Suppressor macrophage treated with lipopolysaccharide for 4 hours (primary cell): Measurements from ENCODE around the gene PBX3.
A peak's percentile ranks its signal among the peaks of the same experiment; 100 is the strongest.
"Not testable (repeated sequence)": the region's sequence is repeated elsewhere in the genome, so short reads cannot be mapped to it uniquely, and the experiment has no call there.

Experiments
- DNase-seq: peaks from one replicate; pipeline ENCODE4 v3.0.0-alpha.2; 2020

PBX3 gene

DNA sequence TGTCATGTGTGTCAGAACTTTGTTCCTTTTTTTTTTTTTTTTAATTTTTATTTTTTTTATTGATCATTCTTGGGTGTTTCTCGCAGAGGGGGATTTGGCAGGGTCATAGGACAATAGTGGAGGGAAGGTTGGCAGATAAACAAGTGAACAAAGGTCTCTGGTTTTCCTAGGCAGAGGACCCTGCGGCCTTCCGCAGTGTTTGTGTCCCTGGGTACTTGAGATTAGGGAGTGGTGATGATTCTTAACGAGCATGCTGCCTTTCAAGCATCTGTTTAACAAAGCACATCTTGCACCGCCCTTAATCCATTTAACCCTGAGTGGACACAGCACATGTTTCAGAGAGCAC is 32.0 kb downstream of the PBX3 start:
- not testable (repeated sequence) for DNase-seq

DNA sequence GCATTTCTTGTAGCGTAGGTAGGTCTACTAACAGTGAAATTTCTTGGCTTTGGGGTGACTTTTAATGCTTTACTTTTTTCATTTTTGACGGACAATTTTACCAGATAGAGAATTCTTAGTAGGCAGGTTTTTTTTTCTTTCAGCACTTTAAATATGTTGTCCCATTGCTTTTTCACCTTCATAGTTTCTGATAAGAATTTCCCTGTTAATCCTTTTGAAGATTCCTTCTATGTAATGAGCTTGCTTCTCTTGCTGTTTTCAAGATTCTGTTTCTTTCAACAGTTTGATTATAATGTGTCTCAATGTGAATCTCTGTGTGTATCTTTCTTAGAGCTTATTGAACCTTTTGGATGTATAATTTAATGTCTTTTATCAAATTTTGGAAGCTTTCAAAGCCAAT is 35.5 kb downstream of the PBX3 start:
- DNase-seq, result no peak

DNA sequence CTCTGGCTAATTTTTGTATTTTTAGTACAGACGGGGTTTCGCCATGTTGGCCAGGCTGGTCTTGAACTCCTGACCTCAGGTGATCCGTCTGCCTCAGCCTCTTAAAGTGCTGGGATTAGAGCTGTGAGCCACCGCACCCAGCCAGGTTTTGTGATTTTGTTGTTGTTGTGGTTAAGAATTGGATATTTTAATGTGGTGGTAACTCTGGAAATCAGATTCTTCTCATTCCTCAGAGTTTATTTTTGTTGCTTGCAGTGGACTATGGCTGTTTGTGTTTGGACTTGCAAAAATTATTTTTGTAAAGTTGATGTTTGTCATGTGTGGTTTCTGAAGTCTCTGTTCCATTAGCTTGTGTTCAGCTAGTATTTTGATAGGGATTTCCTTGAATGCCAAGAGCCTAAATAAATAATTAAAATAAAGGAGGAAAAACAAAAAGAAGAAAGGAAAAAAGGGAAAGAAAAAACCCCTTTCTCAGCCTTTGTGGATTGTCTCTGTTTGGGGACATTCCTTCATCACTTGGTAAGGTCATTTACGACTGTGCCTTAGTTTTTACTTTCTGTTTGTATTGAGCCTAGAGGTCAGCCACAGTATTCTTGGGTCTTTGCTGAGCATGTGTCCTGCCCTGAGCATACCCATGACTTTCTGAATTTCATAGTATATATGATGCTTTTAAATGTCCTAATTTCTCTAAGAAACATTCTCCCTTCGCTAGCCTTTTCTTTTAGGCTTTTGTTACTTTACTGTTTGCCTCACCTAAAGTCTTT is 37.3 kb downstream of the PBX3 start:
- peak; percentile 37 for DNase-seq

DNA sequence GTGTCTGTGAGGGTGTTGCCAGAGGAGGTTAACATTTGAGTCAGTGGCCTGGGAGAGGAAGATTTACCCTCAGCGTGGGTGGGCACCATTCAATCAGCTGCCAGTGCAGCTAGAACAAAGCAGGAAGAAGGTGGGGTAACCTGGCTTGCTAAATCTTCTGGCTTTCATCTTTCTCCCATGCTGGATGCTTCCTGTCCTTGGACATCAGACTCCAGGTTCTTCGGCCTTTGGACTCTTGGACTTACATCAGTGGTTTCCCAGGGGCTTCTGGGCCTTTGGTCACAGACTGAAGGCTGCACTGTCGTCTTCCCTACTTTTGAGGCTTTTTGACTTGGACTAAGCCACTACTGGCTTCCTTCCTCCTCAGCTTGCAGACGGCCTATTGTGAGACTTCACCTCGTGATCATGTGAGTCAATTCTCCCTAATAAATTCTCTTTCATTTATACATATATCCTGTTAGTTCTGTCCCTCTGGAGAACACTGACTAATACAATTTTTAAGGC is 38.1 kb downstream of the PBX3 start:
- peak; percentile 80 for DNase-seq

DNA sequence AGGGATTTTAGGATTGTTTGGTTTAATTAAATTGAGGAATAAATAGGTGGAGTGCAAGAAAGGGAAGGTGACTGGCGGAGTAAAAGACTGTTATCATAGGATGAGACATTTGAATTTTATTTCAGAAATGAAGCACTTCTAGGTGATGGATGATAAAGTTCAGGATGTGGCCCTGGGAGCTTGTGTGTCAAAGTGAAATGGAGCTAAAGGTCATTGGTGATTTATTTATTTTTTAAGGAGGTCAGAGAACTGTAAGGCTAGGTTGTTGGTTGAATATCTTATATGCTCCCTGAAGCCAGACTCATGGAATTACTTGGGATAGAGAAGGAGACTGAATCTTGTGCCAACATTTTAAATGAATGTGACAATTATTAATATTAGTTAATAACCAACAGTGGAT is 40.5 kb downstream of the PBX3 start:
- DNase-seq, result no peak

DNA sequence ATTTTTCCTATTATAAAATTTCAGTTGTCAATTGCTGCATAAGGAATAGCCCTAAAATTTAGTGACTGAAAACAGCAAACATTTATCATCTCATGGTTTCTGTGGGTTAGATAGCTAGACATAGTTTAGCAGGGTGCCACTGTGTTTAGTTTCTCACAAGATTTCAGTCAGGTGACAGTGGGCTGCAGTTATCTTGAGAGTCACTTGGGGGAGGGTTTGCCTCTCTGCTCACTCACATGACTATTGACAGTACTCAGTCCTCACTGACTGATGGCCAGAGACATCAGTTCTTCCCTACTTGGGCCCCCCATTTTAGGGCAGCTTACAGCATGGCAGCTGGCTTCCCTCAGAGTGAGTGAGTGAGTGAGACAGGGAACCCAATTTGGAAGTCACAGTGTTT is 42.0 kb downstream of the PBX3 start:
- peak; percentile 17 for DNase-seq

DNA sequence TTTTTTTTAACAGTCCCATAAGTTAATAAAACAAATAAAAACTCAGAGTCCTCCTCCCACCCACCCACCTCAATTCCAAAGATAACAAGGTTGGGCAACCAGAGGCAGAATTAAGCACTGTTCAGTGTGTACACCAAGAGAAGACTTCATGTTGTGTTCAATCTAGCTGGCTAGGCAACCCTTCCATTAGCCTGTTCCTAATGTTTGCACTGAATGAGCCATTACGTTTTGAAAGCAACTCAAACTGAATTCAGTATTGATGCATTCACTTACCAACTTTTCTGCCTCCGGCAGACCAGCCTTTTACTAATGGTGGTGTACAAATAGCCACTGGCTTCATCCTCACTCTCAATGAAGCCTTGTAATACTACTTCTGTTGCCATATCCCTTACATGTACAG is 47.5 kb downstream of the PBX3 start:
- DNase-seq, result no peak

DNA sequence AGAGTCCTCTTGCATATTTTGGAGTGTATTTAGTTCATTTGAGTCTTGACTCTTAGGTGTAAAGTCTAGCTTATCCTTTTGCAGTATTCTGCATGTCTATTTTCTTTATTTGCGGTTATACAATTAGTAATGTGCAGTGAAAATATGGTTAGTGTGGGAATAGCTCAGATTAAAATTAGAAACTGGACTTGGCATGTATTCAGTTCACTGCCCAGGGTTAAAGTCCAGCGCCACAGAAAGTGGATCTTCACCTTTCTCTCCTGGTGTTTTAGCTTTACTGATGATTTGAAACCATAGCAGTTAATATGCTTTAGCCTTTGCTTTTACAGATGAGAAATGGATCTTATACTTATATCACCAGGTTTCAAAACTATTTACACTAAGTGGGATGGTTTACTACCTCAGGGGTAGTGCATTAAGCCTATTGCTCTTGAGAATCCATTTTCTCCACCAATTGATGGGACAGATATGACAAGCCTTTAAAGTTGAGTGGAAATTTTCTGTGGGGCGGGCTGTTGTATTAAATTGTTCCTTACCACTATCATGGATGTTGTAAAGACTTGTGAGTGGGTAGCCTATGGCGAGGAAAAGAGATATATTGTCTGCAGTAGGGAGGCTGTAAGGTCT is 48.9 kb downstream of the PBX3 start:
- DNase-seq, result no peak

DNA sequence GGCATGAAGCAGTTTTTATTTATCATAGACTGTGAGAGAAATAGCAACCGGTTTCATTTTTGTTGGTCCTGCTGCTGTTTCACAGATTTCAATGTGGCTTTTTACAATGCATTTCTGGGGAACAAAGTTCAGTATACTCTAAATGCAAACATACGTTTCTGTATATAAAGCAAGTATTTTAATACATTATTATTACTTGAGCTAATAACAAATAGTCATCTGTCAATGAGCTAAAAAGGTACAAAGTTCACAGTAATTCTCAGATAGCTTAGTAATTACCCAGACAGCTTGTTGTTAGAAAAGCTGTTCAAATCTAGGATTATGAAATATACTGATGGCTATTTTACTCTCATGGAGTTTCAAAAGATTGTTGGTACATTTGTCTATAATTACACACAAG is 50.8 kb downstream of the PBX3 start:
- DNase-seq, result no peak

DNA sequence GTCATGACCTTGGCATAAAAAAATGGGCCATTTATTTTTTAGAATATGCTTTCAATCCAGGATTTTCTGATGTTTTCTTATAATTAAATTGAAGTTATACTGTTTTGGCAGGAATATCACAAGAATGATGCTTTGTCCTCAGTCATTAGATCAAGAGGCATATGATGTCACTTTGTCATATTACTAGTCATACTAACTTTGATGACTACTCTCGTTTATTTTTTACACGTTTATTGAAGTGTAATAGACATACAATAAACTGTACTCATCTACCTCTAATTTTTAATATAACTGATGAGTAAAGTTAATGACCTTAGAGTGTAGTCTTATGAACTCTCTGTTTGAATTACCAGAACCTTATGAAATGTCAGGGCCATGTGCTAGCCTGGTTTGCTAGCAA is 56.4 kb downstream of the PBX3 start:
- no peak for DNase-seq

DNA sequence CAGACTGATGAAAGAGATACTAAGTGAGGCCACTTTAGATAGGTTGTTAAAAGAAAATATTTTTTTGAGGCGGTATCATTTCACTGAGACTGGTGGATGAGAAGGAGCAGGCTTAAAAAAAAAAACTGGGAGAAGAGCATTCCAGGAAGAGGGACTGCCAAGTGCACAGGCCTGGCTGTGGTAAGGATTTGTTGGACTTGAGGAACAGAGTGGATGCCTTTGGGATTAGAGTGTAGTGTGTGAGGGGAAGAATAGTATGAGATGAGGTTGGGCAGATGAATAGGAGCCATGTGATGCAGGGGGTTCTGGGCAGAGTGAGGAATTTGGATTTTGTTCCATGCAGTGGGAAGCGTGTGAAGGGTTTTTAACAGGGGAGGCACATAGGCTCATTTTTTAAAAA is 57.9 kb downstream of the PBX3 start:
- DNase-seq, result no peak

DNA sequence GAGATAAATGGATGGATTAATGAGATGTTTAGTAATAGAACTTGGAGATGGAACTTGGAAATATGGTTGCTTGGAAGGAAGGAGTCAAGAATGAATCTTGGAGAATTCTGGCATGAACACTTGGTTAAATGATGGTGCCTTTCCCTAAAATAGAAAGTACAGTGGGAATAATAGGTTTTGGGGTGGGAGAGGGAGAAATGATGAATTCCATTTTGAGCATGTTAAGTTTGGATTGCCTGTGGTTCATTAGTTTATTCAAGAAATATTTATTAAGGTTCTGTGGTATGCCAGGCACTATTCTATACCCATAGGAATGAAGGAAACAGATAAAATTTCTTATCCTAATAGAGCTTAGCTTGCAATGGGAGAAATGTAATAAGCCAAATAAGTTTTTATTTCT is 58.4 kb downstream of the PBX3 start:
- DNase-seq, result no peak

DNA sequence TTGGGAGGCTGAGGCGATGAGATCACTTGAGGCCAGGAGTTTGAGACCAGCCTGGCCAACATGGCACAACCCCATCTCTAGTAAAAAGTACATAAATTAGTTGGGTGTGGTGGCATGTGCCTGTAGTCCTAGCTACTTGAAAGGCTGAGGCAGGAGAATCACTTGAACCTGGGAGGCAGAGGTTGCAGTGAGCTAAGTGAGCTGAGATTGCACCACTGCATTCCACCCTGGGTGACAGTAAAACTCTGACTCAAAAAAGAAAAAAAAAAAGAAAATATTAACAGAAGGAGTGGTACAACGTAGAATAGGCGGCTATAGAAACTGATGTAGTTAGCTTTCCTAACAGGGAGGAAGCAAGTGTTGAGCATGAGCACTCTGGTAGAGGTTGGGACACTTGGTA is 59.9 kb downstream of the PBX3 start:
- DNase-seq, result no peak

DNA sequence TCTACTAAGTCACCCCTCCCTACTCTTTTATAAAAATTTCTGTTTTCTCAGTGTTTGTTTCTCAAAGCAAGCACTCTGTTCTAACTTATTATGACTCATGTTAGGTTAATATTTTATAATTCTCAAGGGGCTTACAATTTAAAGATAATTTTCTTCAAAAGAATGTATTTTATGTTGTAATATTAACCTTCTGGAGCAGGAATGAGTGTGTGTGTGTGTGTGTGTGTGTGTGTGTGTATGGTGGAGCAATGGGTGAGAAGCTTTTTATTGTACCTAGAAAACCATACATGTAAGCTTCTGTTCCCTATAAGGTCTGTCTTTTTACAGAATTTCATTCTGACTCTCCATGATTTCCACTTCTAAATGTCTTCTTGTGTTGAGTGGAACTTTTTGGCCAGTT is 63.0 kb downstream of the PBX3 start:
- no peak for DNase-seq

DNA sequence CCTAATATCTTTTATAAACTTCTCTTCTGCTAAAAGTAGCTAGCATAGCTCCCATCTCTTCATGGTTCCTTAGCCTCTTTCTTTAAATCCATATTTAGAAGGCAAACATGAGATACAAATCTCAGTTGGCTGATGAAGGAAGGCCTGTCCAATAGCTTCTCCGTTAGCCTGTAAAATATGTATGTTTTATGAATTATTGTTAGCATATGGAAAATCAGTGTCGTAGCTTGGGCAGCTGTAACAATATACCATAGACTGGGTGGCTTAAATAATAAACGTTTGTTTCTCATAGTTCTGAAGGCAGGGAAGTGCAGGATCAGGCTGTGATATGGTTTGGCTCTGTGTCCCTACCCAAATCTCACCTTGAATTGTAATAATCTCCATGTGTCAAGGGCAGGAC is 63.8 kb downstream of the PBX3 start:
- DNase-seq, result no peak

DNA sequence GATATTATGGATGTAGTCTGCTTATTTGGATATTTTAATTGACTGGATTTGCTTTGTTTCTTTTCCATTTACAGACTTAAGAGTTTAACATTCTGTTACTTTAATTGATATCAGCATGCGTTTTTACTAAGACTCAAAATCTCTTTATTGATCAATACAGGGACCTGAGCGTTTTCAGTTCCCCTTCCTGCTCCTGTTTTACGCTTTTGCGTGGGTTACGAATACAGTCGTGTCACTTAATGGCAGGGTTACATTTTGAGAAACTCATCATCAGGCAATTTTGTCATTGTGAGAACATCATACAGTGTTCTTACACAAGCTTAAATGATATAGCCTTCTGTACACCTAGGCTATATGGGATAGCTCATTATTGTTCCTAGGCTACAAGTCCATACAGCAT is 65.2 kb downstream of the PBX3 start:
- DNase-seq, result no peak

DNA sequence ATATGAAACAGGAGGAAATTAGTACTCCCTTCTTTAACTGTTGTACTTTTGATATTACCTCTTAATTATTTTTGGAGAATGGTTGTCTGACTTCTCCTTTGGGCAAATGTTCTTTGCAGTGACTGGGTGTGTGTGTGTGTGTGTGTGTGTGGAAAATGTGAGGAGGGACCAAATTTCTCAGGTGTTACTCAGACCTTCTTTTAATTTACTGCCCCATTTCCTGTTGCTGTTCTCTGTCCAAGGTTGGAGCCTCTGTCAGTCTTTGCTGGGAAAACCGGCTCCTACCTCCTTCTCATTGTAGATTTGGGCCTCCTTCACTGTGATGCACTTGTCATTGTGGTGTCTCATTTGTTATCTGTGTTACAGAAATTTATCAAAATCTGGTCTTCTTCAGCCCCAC is 68.4 kb downstream of the PBX3 start:
- DNase-seq, result no peak

DNA sequence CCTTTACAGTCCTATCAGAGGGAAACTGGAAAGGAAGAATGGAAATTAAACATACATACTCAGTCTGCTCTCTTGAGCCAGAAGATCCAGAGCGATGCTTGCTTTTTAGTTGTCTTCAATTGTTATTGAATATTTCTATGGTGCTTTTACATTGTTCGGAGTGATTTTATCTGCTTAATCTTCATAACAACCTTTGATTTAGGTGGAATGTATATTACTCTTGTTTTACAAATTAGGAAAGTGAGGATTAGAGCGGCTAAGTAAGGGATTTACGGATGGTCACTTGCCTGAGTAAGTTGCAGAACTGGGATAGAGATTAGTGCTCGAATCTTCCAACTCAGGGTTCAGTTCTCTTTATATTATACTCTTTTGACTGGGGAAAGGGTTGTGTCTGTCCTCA is 69.1 kb downstream of the PBX3 start:
- DNase-seq, result no peak

DNA sequence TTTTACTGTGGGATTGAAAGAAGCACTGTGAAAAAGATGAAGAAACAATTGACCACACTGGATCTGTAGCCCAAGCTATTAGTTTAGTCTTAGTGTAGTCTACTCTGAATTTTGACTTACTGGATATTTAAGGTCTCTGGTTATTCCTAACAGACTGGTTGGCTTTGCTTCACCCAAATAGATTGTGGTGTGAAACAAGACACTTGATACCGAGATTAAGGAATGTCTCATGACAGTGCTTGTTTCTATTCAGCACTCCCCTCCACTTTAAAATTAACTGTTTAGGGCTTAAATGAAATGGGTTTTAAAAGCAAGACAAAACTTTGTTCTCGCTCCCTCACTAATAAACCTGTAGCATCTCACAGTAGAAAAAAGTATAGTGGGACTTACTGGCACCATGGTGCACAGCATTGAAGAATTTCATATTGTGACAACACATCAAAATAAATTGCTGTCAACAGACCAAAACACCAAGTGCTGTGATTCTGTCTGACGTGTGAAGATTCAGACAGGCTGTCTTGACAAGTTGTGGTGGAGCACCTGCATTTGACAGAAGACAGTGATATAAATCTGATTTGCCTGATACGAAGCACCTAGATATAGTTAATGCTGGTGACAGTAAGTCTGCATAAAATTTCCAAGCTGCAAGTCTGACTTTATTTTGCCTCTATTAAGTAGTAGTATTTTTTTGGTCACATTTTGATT is 73.1 kb downstream of the PBX3 start:
- no peak for DNase-seq

DNA sequence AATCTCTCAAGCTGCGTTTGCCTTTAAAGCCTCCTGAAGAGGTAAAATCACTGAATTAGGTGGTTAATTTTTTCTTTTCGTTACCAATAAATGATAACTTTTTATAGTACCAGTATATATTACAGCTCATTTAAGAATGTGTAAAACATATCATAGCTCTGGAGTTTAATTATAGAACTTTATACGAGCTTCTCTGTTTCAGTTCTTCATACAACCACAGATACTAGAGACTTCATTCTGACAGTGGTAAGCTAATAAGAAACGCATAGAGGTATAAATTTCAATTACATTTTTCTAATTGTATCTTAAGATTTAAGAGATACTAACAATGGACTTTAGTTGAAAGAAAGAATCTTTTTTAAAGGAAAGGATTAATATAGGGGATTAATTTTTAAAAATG is 73.9 kb downstream of the PBX3 start:
- peak; percentile 29 for DNase-seq

DNA sequence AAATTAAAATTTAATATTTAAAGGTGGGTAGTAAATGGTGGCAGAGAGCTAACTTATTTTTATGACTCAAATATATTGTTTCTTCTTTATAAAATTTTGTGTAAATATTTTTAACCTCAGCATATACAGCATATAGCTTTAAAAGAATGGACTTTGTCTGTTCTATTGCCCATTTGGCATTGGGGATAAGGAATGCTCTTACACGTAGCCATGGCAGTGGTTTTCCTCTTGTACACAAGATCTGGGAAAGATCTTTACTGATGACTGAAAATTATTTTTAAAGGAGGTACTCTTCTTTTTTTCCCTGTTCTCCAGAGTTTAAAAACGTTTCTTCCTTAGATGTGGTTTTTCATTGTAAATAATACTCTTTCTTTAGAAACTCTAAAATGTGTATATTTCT is 75.0 kb downstream of the PBX3 start:
- no peak for DNase-seq

DNA sequence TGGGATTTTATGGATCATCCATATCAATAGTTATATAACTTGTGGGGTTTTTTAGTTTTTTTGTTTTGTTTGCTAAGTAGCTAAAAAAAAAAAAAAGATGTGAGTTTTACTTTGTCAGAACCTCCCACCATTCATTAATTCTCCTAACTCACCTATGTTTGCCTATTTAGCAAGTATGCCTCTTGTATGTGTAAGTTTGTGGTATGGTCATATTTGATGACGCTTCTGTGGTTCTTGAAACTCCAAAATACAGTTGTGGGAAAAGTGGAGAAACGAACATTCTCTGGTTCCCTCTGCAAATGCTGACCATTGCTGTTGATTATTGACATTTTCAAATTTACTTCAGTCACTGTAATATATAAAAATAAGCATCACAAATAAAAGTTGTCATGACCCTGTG is 75.7 kb downstream of the PBX3 start:
- DNase-seq, result peak; percentile 30

DNA sequence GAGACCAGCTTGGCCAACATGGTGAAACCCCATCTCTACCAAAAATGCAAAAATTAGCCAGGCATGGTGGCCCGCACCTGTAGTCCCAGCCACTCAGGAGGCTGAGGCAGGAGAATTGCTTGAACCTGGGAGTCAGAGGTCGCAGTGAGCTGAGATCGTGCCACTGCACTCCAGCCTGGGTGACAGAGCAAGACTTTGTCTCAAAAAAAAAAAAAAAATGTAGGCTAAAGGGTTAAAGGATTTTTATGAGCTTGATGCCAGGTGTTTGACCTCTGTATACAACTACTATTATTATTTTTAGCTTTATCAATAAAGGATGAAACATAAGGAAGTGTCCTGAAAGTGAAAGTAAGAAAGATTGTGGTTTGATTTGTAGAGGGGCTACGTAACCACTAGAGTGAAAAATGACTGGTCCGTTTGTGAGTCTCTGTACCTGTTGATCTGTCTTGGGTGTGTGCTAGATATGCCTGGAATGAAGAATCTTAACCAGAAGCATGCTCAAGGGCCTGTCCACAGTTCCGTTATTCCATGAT is 76.8 kb downstream of the PBX3 start:
- DNase-seq, result peak; percentile 22

DNA sequence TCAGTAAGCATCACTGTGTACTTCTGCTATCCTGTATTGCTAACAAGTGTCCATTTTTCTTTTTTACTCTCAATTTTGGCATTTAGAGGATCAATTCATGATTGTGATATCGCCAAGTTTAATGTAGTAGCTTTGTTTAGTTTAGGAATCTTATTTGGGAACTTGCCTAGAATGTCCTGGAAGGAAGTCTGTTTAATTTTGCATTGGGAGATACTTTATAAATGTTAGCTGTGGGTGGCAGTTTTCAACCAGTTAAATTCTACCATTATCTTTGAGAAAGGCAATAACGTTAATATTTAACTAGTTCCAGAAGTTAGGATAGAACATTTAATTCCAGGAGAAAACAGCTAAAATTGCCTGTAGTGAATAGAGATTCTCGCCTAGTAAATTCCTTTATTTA is 78.6 kb downstream of the PBX3 start:
- DNase-seq, result no peak
